Vagina (tissue), 2 donors: Measurements from ENCODE around the gene CDC7. TPM values are rescaled to one million over a fixed set of nuclear protein-coding genes. Genes with fewer than 3 reads are reported as not detected.

Source experiments
- DNase-seq, 2 donors: peaks; one replicate each; pipeline ENCODE4 v3.0.0-alpha.2; 2017; ENCODE audit errors: extremely low spot score in 2 of 2
- H3K27ac ChIP-seq: fragments of 200-600 bp; sonication (generic); one replicate; pipeline ENCODE4 v1.5.1; 2019
- H3K27me3 ChIP-seq: fragments of 200-600 bp; sonication (generic); one replicate; pipeline ENCODE4 v1.5.1; 2019
- H3K36me3 ChIP-seq, 2 donors: fragments of 200-600 bp; sonication (generic); one replicate each; pipeline ENCODE4 v1.5.1; 2017 to 2019
- H3K4me1 ChIP-seq: fragments of 200-600 bp; sonication (generic); one replicate; pipeline ENCODE4 v1.5.1; 2019
- H3K4me3 ChIP-seq, 2 donors: fragments of 200-600 bp; sonication (generic); 1 replicate in 1 of 2; 2 replicates in 1 of 2; pipeline ENCODE4 v1.5.1; 2016 to 2019
- H3K9me3 ChIP-seq: fragments of 200-600 bp; sonication (generic); one replicate; pipeline ENCODE4 v1.5.1; 2019
- CTCF ChIP-seq, 3 experiments: fragments of 450-650 bp in 2 of 3; fragments of 200-600 bp in 1 of 3; sonication (generic) in 1 of 3; IDR thresholded peaks; one replicate each; pipeline ENCODE4 v1.5.1; 2017 to 2019; ENCODE audit warnings: antibody characterized with exemption in 3 of 3, mild to moderate bottlenecking in 2 of 3, moderate library complexity in 2 of 3
- POLR2A ChIP-seq, 2 donors: fragments of 450-650 bp; IDR thresholded peaks; one replicate each; pipeline ENCODE4 v1.6.1; 2017; ENCODE audit warnings: antibody characterized with exemption in 2 of 2, mild to moderate bottlenecking in 2 of 2, moderate library complexity in 2 of 2
- POLR2AphosphoS5 ChIP-seq, 2 donors: sonication (generic); formaldehyde crosslinking; IDR thresholded peaks; one replicate each; pipeline ENCODE4 v1.9.0; 2017; ENCODE audit warnings: antibody characterized with exemption in 2 of 2, mild to moderate bottlenecking in 2 of 2, low read depth in 1 of 2; ENCODE audit not compliant: insufficient read depth in 1 of 2
- intact Hi-C: fragments of 100-400 bp; cut with DNase I; formaldehyde crosslinking; loops from one replicate; pipeline ENCODE4 v1.15.1; 2023
- total RNA-seq: library from RNA; depleted of rRNA; stranded (reverse); fragments of >200 nt; gene quantifications from one replicate; pipeline ENCODE4 v1.2.3, GENCODE V29; 2016

Gene CDC7
- total RNA-seq, 1 donor from 2014 or later, result 3.4 TPM

- H3K9me3 ChIP-seq, result no peaks in the 10 kb centered on the region
- TF ChIP-seq POLR2A (IDR thresholded peaks at IDR 0.05), result no peak
- TF ChIP-seq POLR2AphosphoS5 (IDR thresholded peaks at IDR 0.05; ENCODE audit: insufficient read depth in 1 of 2, low read depth in 1 of 2), result no peak
- TF ChIP-seq CTCF (IDR thresholded peaks at IDR 0.05), result no peak
- peak overlapping the region; percentile 87 for H3K27ac ChIP-seq
- DNase-seq, result no peak
- H3K4me1 ChIP-seq, result peaks cover 14% of the 10 kb centered on the region
- intact Hi-C loops, result loop anchor here (10.0 kb wide), 1 partner anchor 783 kb away; no protein-coding TSS in a partner anchor
- no peaks in the 10 kb centered on the region for H3K36me3 ChIP-seq
- peak overlapping the region in 1 of 2 donors; percentile 64 for H3K4me3 ChIP-seq
- no peaks in the 10 kb centered on the region for H3K27me3 ChIP-seq
These were observed 1.5 kb downstream of the CDC7 start for GRCh38 chr1:91501971-91502671.

- no peak for DNase-seq
- H3K4me3 ChIP-seq, result no peak overlapping the region
- no peaks in the 10 kb centered on the region for H3K27me3 ChIP-seq
- peaks cover 14% of the 10 kb centered on the region for H3K4me1 ChIP-seq
- no peak for TF ChIP-seq POLR2AphosphoS5 (IDR thresholded peaks at IDR 0.05; ENCODE audit: insufficient read depth in 1 of 2, low read depth in 1 of 2)
- TF ChIP-seq CTCF (IDR thresholded peaks at IDR 0.05), result no peak
- TF ChIP-seq POLR2A (IDR thresholded peaks at IDR 0.05), result no peak
- no peaks in the 10 kb centered on the region for H3K36me3 ChIP-seq
- H3K9me3 ChIP-seq, result no peaks in the 10 kb centered on the region
- H3K27ac ChIP-seq, result no peak overlapping the region
- intact Hi-C loops, result loop anchor here (10.0 kb wide), 1 partner anchor 782 kb away; no protein-coding TSS in a partner anchor
These were observed 2.1 kb downstream of the CDC7 start for GRCh38 chr1:91502672-91503184.

- Histone ChIP-seq H3K9me3 (no peaks in the 10 kb centered on the region), H3K27ac (no peak overlapping the region), H3K27me3 (no peaks in the 10 kb centered on the region), H3K4me1 (peaks cover 14% of the 10 kb centered on the region), H3K4me3 (no peak overlapping the region), H3K36me3 (no peaks in the 10 kb centered on the region)
- intact Hi-C loops, result loop anchor here (10.0 kb wide), 1 partner anchor 781 kb away; no protein-coding TSS in a partner anchor
- no peak for DNase-seq
- TF ChIP-seq POLR2AphosphoS5 (IDR thresholded peaks at IDR 0.05; ENCODE audit: insufficient read depth in 1 of 2, low read depth in 1 of 2), result no peak
- TF ChIP-seq CTCF (IDR thresholded peaks at IDR 0.05), result no peak
- TF ChIP-seq POLR2A (IDR thresholded peaks at IDR 0.05), result no peak
These were observed 2.8 kb downstream of the CDC7 start for GRCh38 chr1:91503332-91503900.

- Histone ChIP-seq H3K27me3 (no peaks in the 10 kb centered on the region), H3K36me3 (no peaks in the 10 kb centered on the region), H3K27ac (no peak overlapping the region), H3K4me3 (no peak overlapping the region), H3K4me1 (peaks cover 14% of the 10 kb centered on the region), H3K9me3 (no peaks in the 10 kb centered on the region)
- TF ChIP-seq POLR2AphosphoS5 (IDR thresholded peaks at IDR 0.05; ENCODE audit: insufficient read depth in 1 of 2, low read depth in 1 of 2) (no peak), POLR2A (IDR thresholded peaks at IDR 0.05) (no peak), CTCF (IDR thresholded peaks at IDR 0.05) (no peak)
- DNase-seq, result no peak
- intact Hi-C loops, result loop anchor here (10.0 kb wide), 1 partner anchor 781 kb away; no protein-coding TSS in a partner anchor
These were observed 3.4 kb downstream of the CDC7 start for GRCh38 chr1:91503975-91504530.
